Large intestine (tissue), 3 donors: ENCODE measurements around the gene DCAF6. TPM values are rescaled to one million over a fixed set of nuclear protein-coding genes. Genes with fewer than 3 reads are reported as not detected.

Experiments used
- DNase-seq, 2 donors: peaks; one replicate each; pipeline versions ENCODE4 v3.0.0 to v3.0.0-alpha.2; 2013
- H3K27ac ChIP-seq: one replicate; pipeline ENCODE4 v1.5.1; 2013; ENCODE audit warnings: low read length
- H3K27me3 ChIP-seq: 2 replicates; pipeline ENCODE4 v1.6.1; 2013; ENCODE audit warnings: low read length; ENCODE audit not compliant: control insufficient read depth, insufficient read depth
- H3K36me3 ChIP-seq: 2 replicates; pipeline ENCODE4 v1.6.1; 2013; ENCODE audit warnings: low read length; ENCODE audit not compliant: control insufficient read depth, insufficient read depth
- H3K4me1 ChIP-seq: one replicate; pipeline ENCODE4 v1.6.1; 2013; ENCODE audit warnings: low read length; ENCODE audit not compliant: control insufficient read depth, insufficient read depth
- H3K4me3 ChIP-seq: one replicate; pipeline ENCODE4 v1.5.1; 2013; ENCODE audit warnings: low read length
- H3K9me3 ChIP-seq: one replicate; pipeline ENCODE4 v1.6.1; 2013; ENCODE audit warnings: mild to moderate bottlenecking, low read depth, low read length, moderate library complexity; ENCODE audit not compliant: control insufficient read depth
- WGBS: methylation state at CpG from one replicate; pipeline ENCODE4 v1.1.5; 2013; ENCODE audit warnings: low lambda C conversion rate; ENCODE audit not compliant: insufficient coverage; 5-methylcytosine and 5-hydroxymethylcytosine counted together
- polyA plus RNA-seq: library from polyadenylated mRNA; unstranded; fragments of 120-200 nt; gene quantifications from one replicate; pipeline ENCODE4 v1.2.1, GENCODE V29; 2013

Gene DCAF6
- polyA plus RNA-seq, 1 donor = 54.7 TPM

- Histone ChIP-seq H3K27me3 (no peaks in the 10 kb centered on the region), H3K4me1 (peaks cover 18% of the 10 kb centered on the region), H3K4me3 (no peak overlapping the region), H3K9me3 (no peaks in the 10 kb centered on the region), H3K27ac (no peak overlapping the region), H3K36me3 (peaks cover 8% of the 10 kb centered on the region)
- WGBS = no CpG with 5 or more reads among the region's 14 CpGs
- no peak for DNase-seq
These were observed 153.9 kb downstream of the DCAF6 start for GRCh38 chr1:168090395-168090794.

DNA sequence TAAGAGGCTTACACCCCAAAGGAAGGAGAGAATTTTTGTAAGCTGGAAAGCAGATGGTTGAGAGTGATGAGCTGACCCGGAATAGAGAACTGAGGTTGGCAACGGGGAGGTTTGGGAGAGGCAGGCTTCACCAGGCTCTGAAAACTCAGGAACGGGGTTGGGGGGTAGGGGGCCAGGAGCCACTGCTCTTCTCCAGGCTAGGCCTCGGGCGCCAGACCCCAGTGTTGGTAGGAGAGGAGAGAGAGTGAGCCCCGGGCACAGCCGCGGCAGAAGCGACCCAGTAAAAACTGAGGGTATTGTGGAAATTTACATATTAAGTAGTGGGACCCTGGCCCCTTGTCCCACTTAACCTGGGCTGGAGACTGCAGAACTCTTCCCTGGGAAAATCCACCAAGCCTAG, 154.6 kb downstream of the DCAF6 start:
- H3K27me3 ChIP-seq = no peaks in the 10 kb centered on the region
- no peak overlapping the region for H3K27ac ChIP-seq
- peaks cover 8% of the 10 kb centered on the region for H3K36me3 ChIP-seq
- H3K9me3 ChIP-seq = no peaks in the 10 kb centered on the region
- no peak overlapping the region for H3K4me3 ChIP-seq
- H3K4me1 ChIP-seq = peaks cover 18% of the 10 kb centered on the region
- WGBS = 100% methylated on average over 1 of the region's 9 CpGs
- DNase-seq = no peak

DNA sequence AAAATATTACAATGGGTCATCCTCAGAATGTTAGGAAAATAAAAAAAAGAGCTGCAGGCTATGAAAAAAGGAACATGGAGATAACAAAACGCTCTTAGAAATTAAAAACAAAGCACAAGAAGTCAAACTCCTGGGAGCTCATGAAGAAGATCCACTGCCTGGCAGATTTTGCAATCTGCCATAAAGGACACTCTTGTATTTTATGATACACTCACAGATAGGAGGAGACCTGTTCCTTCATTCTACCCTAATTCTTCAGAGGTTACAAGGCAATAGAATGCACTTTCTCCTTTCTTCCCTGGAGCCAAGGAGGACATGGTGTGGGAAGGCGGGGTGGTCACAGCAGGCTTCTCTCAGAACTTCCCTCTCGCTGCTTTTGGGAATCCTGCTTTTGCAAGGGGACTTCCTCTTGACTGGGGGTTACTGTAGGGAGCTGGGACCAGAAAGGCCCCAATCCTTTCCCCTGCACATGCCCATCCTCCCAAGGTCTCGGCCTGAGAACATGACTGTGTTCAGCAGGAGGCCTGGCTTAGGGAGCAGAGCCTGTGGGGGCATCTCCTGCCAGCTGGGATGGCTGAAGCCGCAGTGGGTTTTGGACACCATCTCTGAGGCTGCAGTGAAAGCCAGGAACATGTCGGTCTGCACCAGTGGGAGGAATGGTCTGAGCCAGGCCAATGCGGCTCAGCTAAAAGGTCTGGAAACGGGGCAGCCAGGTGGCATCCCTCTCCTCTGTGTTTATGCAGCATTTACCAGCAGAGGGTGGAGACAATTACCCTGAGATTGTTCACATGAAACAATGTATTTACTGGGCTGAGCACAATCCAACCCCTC, 155.5 kb downstream of the DCAF6 start:
- H3K27ac ChIP-seq = no peak overlapping the region
- WGBS = no CpG with 5 or more reads among the region's 8 CpGs
- no peaks in the 10 kb centered on the region for H3K27me3 ChIP-seq
- DNase-seq = no peak
- no peak overlapping the region for H3K4me3 ChIP-seq
- no peaks in the 10 kb centered on the region for H3K9me3 ChIP-seq
- peaks cover 18% of the 10 kb centered on the region for H3K4me1 ChIP-seq
- H3K36me3 ChIP-seq = peaks cover 10% of the 10 kb centered on the region

DNA sequence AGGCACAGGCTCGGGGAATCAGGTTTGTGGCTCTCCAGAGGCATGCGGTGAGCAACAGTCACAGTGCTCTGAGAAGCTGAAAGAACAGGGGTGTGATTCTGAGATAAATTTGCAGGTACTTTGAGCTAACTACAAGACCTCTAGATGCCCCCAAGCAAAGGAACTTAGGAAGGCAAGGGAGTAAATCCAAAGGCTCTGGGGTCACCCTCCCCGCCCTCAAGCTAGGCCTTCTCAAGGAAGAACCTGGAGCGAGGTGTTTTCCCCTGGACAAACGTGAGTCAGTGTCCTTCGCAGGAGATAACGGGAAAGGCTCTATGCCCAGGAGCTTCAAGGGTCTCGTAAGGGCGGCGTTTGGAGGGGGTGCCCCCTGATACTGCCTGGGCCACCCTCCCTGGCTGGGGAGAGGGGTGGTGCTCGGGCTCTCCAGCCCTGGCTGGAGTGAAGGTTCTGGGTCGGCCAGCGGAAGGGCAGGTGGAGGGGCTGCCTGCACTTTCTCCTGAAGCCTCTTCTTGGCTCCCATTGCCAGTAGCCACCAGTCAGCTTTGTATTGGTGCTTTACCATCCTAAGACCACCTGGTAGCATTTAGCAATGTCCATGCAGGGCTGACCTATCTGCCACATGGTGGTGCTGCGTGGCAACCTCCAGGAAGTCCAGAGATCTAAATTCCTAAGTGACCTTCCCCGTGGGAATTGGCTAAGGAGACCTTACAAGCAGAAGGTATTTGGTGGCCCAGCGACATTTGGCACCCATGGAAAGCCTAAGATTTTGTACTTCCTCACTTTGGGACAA, 156.3 kb downstream of the DCAF6 start:
- H3K36me3 ChIP-seq = peaks cover 9% of the 10 kb centered on the region
- no peaks in the 10 kb centered on the region for H3K9me3 ChIP-seq
- H3K27me3 ChIP-seq = no peaks in the 10 kb centered on the region
- H3K27ac ChIP-seq = no peak overlapping the region
- no peak overlapping the region for H3K4me3 ChIP-seq
- WGBS = no CpG with 5 or more reads among the region's 16 CpGs
- no peak for DNase-seq
- H3K4me1 ChIP-seq = peaks cover 18% of the 10 kb centered on the region

- DNase-seq = no peak
- Histone ChIP-seq H3K27ac (no peak overlapping the region), H3K4me1 (peaks cover 12% of the 10 kb centered on the region), H3K4me3 (no peak overlapping the region), H3K27me3 (no peaks in the 10 kb centered on the region), H3K36me3 (peaks cover 13% of the 10 kb centered on the region), H3K9me3 (no peaks in the 10 kb centered on the region)
- WGBS = no CpG with 5 or more reads among the region's 4 CpGs
These were observed 157.1 kb downstream of the DCAF6 start for GRCh38 chr1:168093616-168094015.

GRCh38 chr1:168095476-168095875, 159.0 kb downstream of the DCAF6 start:
- Histone ChIP-seq H3K36me3 (peaks cover 13% of the 10 kb centered on the region), H3K9me3 (no peaks in the 10 kb centered on the region), H3K4me1 (no peaks in the 10 kb centered on the region), H3K27me3 (no peaks in the 10 kb centered on the region), H3K27ac (no peak overlapping the region), H3K4me3 (no peak overlapping the region)
- no peak for DNase-seq
- WGBS = no CpG with 5 or more reads among the region's 6 CpGs

- WGBS = no CpG with 5 or more reads among the region's 27 CpGs
- Histone ChIP-seq H3K36me3 (peaks cover 13% of the 10 kb centered on the region), H3K4me3 (no peak overlapping the region), H3K4me1 (no peaks in the 10 kb centered on the region), H3K27ac (no peak overlapping the region), H3K9me3 (no peaks in the 10 kb centered on the region), H3K27me3 (no peaks in the 10 kb centered on the region)
- DNase-seq = no peak
These were observed 160.0 kb downstream of the DCAF6 start for GRCh38 chr1:168096296-168097165.

DNA sequence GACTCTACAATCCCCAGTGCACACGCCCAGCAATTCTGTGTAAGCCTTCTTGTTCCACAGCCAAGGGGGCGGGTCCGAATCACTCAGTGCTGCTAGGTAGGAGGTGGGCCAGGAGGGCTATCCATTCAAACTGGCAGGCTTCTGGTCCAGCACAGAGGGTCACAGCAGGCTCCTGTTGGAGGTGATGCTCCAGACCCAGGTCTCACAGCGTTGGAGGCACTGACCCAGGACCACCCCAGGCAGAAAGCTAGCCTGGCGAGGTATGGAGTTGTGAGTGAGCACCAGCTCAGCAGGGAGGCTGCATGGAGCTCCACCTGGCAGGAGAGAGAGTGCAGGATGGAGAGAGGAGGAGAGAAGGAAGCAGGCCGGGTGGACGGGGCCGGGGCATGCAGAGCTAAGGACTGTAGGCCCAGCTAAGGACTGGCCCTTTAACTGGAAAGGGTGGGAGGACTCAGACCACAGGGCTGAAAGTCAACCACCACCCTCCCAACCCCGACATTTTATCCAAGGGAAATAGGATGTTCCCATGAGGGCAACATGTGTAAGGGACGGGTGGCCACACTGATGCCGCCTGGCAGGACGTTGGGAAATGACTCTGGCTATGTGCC, 161.5 kb downstream of the DCAF6 start:
- Histone ChIP-seq H3K4me1 (no peaks in the 10 kb centered on the region), H3K27me3 (no peaks in the 10 kb centered on the region), H3K27ac (no peak overlapping the region), H3K4me3 (no peak overlapping the region), H3K36me3 (peaks cover 13% of the 10 kb centered on the region), H3K9me3 (no peaks in the 10 kb centered on the region)
- DNase-seq = no peak
- WGBS = no CpG with 5 or more reads among the region's 12 CpGs

- no peaks in the 10 kb centered on the region for H3K4me1 ChIP-seq
- H3K36me3 ChIP-seq = peaks cover 14% of the 10 kb centered on the region
- H3K27me3 ChIP-seq = no peaks in the 10 kb centered on the region
- no peak overlapping the region for H3K27ac ChIP-seq
- DNase-seq = no peak
- H3K9me3 ChIP-seq = no peaks in the 10 kb centered on the region
- no CpG with 5 or more reads among the region's 15 CpGs for WGBS
- no peak overlapping the region for H3K4me3 ChIP-seq
These were observed 162.2 kb downstream of the DCAF6 start for GRCh38 chr1:168098534-168099320.
